ENCODE data around the gene MTARC2.

- TF ChIP-seq CTCF (IDR thresholded peaks at IDR 0.05) (peak; percentile 45), EZH2 (IDR thresholded peaks at IDR 0.05) (no peak)
Observed at GRCh38 chr1:220726634-220727033, 21.5 kb upstream of the MTARC2 start.
